H1 (cell line): Measurements from ENCODE around the gene GPR162. TPM values are rescaled to one million over a fixed set of nuclear protein-coding genes. Genes with fewer than 3 reads are reported as not detected.

ENCODE experiments used
- CTCF ChIA-PET: fragments of 300-600 bp; sonication (Branson Sonifier 250); formaldehyde crosslinking; loops from one replicate; lab custom pipeline; 2021; ENCODE audit not compliant: partially characterized antibody; lab: Charles Lee
- POLR2A ChIA-PET: fragments of 300-600 bp; sonication (Branson Sonifier 250); formaldehyde crosslinking; loops from one replicate; lab custom pipeline; 2021; ENCODE audit warnings: inconsistent platforms; ENCODE audit not compliant: partially characterized antibody; lab: Charles Lee
- DNase-seq, 2 experiments: peaks; one replicate each; pipeline versions ENCODE4 v3.0.0 to v3.0.0-alpha.2; 2010 to 2022; ENCODE audit warnings: low spot score in 2 of 2, low read depth in 1 of 2, mixed read lengths in 1 of 2
- FAIRE-seq: peaks from 2 replicates; lab custom pipeline; 2011; peaks lifted over from hg19 to GRCh38; lab: Jason Lieb, UNC
- H2AFZ ChIP-seq: 2 replicates; pipeline ENCODE4 v1.8.1; 2012; ENCODE audit warnings: low read length, inconsistent platforms
- H2AK5ac ChIP-seq: 2 replicates; pipeline ENCODE4 v1.6.1; 2013; ENCODE audit warnings: low read depth, low read length
- H2BK120ac ChIP-seq: replicated peaks from 2 replicates; pipeline ENCODE3; 2013; ENCODE audit warnings: low read depth, low read length, inconsistent platforms
- H2BK12ac ChIP-seq: 2 replicates; pipeline ENCODE4 v1.6.1; 2013; ENCODE audit warnings: low read depth, low read length
- H2BK15ac ChIP-seq: 2 replicates; pipeline ENCODE4 v1.6.1; 2013; ENCODE audit warnings: low read length
- H2BK20ac ChIP-seq: 2 replicates; pipeline ENCODE4 v1.6.1; 2013; ENCODE audit warnings: low read length
- H2BK5ac ChIP-seq: 2 replicates; pipeline ENCODE4 v1.6.1; 2013; ENCODE audit warnings: low read depth, low read length
- H3K14ac ChIP-seq: 2 replicates; pipeline ENCODE4 v1.6.1; 2013; ENCODE audit warnings: inconsistent platforms; ENCODE audit not compliant: insufficient read length
- H3K18ac ChIP-seq: 2 replicates; pipeline ENCODE4 v1.6.1; 2013; ENCODE audit warnings: low read length; ENCODE audit errors: extremely low read depth
- H3K23ac ChIP-seq: 2 replicates; pipeline ENCODE4 v1.6.1; 2013; ENCODE audit warnings: inconsistent platforms; ENCODE audit not compliant: insufficient read length
- H3K23me2 ChIP-seq: 2 replicates; pipeline ENCODE4 v1.6.1; 2013; ENCODE audit warnings: low read depth, low read length
- H3K27ac ChIP-seq: 2 replicates; pipeline ENCODE4 v1.6.1; 2011; ENCODE audit warnings: low read depth, low read length, inconsistent platforms
- H3K27me3 ChIP-seq, 4 experiments: replicated peaks in 1 of 4; 1 replicate in 1 of 4; 2 replicates in 3 of 4; pipeline versions ENCODE4 v1.6.1 to v1.8.1; 2011 to 2013; ENCODE audit warnings: low read length in 3 of 4, mild to moderate bottlenecking in 3 of 4, inconsistent platforms in 2 of 4, mixed read lengths in 2 of 4, moderate library complexity in 1 of 4; ENCODE audit not compliant: control insufficient read depth in 3 of 4, insufficient read depth in 3 of 4; ENCODE audit errors: extremely low read depth in 1 of 4
- H3K36me3 ChIP-seq, 4 experiments: 2 replicates each; pipeline versions ENCODE4 v1.6.1 to v1.8.1; 2011 to 2013; ENCODE audit warnings: mild to moderate bottlenecking in 4 of 4, low read length in 3 of 4, moderate library complexity in 2 of 4, control low read depth in 1 of 4, inconsistent platforms in 1 of 4; ENCODE audit not compliant: insufficient read depth in 4 of 4, control insufficient read depth in 2 of 4
- H3K4ac ChIP-seq: replicated peaks from 2 replicates; pipeline ENCODE3; 2013; ENCODE audit warnings: low read length, low read depth, mixed read lengths, inconsistent platforms; ENCODE audit not compliant: insufficient read length
- H3K4me1 ChIP-seq, 4 experiments: replicated peaks in 1 of 4; 1 replicate in 1 of 4; 2 replicates in 3 of 4; pipeline versions ENCODE4 v1.6.1 to v1.8.1; 2011 to 2013; ENCODE audit warnings: low read length in 3 of 4, inconsistent platforms in 2 of 4, mixed read lengths in 1 of 4; ENCODE audit not compliant: insufficient read depth in 4 of 4, control insufficient read depth in 3 of 4
- H3K4me2 ChIP-seq, 2 experiments: 2 replicates each; pipeline versions ENCODE4 v1.6.1 to v1.8.1; 2011 to 2013; ENCODE audit warnings: low read depth in 2 of 2, low read length in 2 of 2, control low read depth in 1 of 2, inconsistent platforms in 1 of 2, mild to moderate bottlenecking in 1 of 2; ENCODE audit not compliant: insufficient read depth in 1 of 2
- H3K4me3 ChIP-seq, 4 experiments: fragments of 200-600, 300-600 bp in 1 of 4; sonication (generic), shearing (Covaris generic), sonication (Bioruptor Twin) in 1 of 4; 2 replicates each; pipeline versions ENCODE4 v1.5.1 to v1.8.1; 2011 to 2016; ENCODE audit warnings: low read length in 4 of 4, low read depth in 3 of 4, control low read depth in 2 of 4, inconsistent platforms in 2 of 4, mild to moderate bottlenecking in 2 of 4, mixed read lengths in 1 of 4, moderate library complexity in 1 of 4; ENCODE audit not compliant: insufficient read depth in 2 of 4; ENCODE audit errors: extremely low read depth in 1 of 4
- H3K56ac ChIP-seq: replicated peaks from 2 replicates; pipeline ENCODE3; 2013; ENCODE audit warnings: low read depth, mild to moderate bottlenecking, mixed read lengths, low read length, inconsistent platforms; ENCODE audit not compliant: insufficient read length
- H3K79me1 ChIP-seq: 2 replicates; pipeline ENCODE4 v1.6.1; 2013; ENCODE audit warnings: low read depth, low read length, control low read depth
- H3K79me2 ChIP-seq, 2 experiments: 2 replicates each; pipeline versions ENCODE4 v1.6.1 to v1.8.1; 2012 to 2013; ENCODE audit warnings: low read length in 2 of 2, mild to moderate bottlenecking in 2 of 2, inconsistent platforms in 1 of 2; ENCODE audit not compliant: insufficient read depth in 2 of 2, control insufficient read depth in 1 of 2
- H3K9ac ChIP-seq, 4 experiments: replicated peaks in 1 of 4; 1 replicate in 1 of 4; 2 replicates in 3 of 4; pipeline versions ENCODE4 v1.6.1 to v1.8.1; 2011 to 2013; ENCODE audit warnings: low read depth in 3 of 4, low read length in 3 of 4, control low read depth in 2 of 4, mild to moderate bottlenecking in 2 of 4, moderate library complexity in 2 of 4, inconsistent platforms in 1 of 4; ENCODE audit errors: extremely low read depth in 1 of 4
- H3K9me3 ChIP-seq, 2 experiments: 2 replicates each; pipeline versions ENCODE4 v1.6.1 to v1.8.1; 2012 to 2013; ENCODE audit warnings: mild to moderate bottlenecking in 2 of 2, moderate library complexity in 2 of 2, control low read depth in 1 of 2, inconsistent platforms in 1 of 2, low read depth in 1 of 2, low read length in 1 of 2, mixed read lengths in 1 of 2; ENCODE audit not compliant: insufficient read depth in 2 of 2
- H4K20me1 ChIP-seq, 2 experiments: replicated peaks in 1 of 2; 2 replicates each; pipeline versions ENCODE3 to v1.8.1; 2011 to 2013; ENCODE audit warnings: inconsistent platforms in 2 of 2, low read length in 2 of 2, mild to moderate bottlenecking in 1 of 2; ENCODE audit not compliant: insufficient read depth in 2 of 2, control insufficient read depth in 1 of 2
- H4K5ac ChIP-seq: 2 replicates; pipeline ENCODE4 v1.6.1; 2013; ENCODE audit warnings: low read length, low read depth, mixed read lengths, inconsistent platforms; ENCODE audit not compliant: insufficient read length
- H4K8ac ChIP-seq: 2 replicates; pipeline ENCODE4 v1.8.0; 2013; ENCODE audit warnings: mild to moderate bottlenecking, moderate library complexity, low read length, inconsistent platforms; ENCODE audit not compliant: insufficient read depth; ENCODE audit errors: extremely low read depth
- H4K91ac ChIP-seq: replicated peaks from 2 replicates; pipeline ENCODE3; 2013; ENCODE audit warnings: low read length, mixed read lengths, inconsistent platforms; ENCODE audit not compliant: insufficient read length
- CBX5 ChIP-seq: fragments of 300-800, 300-1000 bp; sonication (generic); IDR thresholded peaks from 2 replicates; pipeline ENCODE4 v1.7.1; 2016; ENCODE audit warnings: antibody characterized with exemption, low read length, low read depth
- EGR1 ChIP-seq: IDR thresholded peaks from 2 replicates; pipeline ENCODE4 v1.6.1; 2011; ENCODE audit warnings: low read depth, low read length, borderline replicate concordance
- FOSL1 ChIP-seq: IDR thresholded peaks from 2 replicates; pipeline ENCODE4 v1.6.1; 2011; ENCODE audit warnings: mild to moderate bottlenecking, low read depth, low read length, moderate library complexity; ENCODE audit not compliant: insufficient read depth
- HDAC2 ChIP-seq, 2 experiments: fragments of 300-600 bp in 1 of 2; sonication (generic) in 1 of 2; IDR thresholded peaks; 2 replicates each; pipeline ENCODE4 v1.6.1; 2011 to 2012; ENCODE audit warnings: low read depth in 2 of 2, low read length in 2 of 2, mild to moderate bottlenecking in 2 of 2, moderate library complexity in 2 of 2, borderline replicate concordance in 1 of 2, inconsistent platforms in 1 of 2
- MAX ChIP-seq: IDR thresholded peaks from 2 replicates; pipeline ENCODE4 v1.6.1; 2012; ENCODE audit warnings: inconsistent platforms
- SIRT6 ChIP-seq: IDR thresholded peaks from one replicate; pipeline ENCODE4 v1.7.1; 2012; ENCODE audit warnings: low read length, inconsistent platforms
- SIX5 ChIP-seq: IDR thresholded peaks from 2 replicates; pipeline ENCODE4 v1.6.1; 2011; ENCODE audit warnings: mild to moderate bottlenecking, low read depth, low read length
- TAF7 ChIP-seq: optimal IDR thresholded peaks from 2 replicates; pipeline ENCODE3; 2011; ENCODE audit warnings: low read depth, mild to moderate bottlenecking, inconsistent platforms, low read length, moderate library complexity, borderline replicate concordance
- WGBS, 2 experiments: shearing (Covaris generic) in 1 of 2; methylation state at CpG; one replicate each; pipeline versions ENCODE4 v1.1.6 to v1.1.7; 2013 to 2015; ENCODE audit warnings: low lambda C conversion rate in 2 of 2, mixed read lengths in 2 of 2, inconsistent platforms in 1 of 2, low coverage in 1 of 2, missing lambda C conversion rate in 1 of 2; ENCODE audit not compliant: insufficient replicate concordance in 2 of 2, insufficient coverage in 1 of 2, insufficient read length in 1 of 2; ENCODE audit errors: extremely low coverage in 1 of 2, missing lambda C conversion rate in 1 of 2; 5-methylcytosine and 5-hydroxymethylcytosine counted together
- polyA plus RNA-seq, 7 experiments: library from polyadenylated mRNA; depleted of rRNA in 3 of 7; stranded (reverse) in 5 of 7; unstranded in 2 of 7; fragments of >200 nt in 5 of 7; fragments of 200-250 nt in 2 of 7; gene quantifications; 1 replicate in 5 of 7; 2 replicates in 1 of 7; 4 replicates in 1 of 7; pipeline versions ENCODE4 v1.2.1 to v1.2.3, GENCODE V29; 2011 to 2013; ENCODE audit warnings: missing spikeins in 2 of 7, mixed read lengths in 2 of 7
- total RNA-seq: library from RNA; stranded (reverse); fragmentation: NEBNext Ultra II Directional; extraction: Animal tissue kit (Norgen Biotek cat#: 25700); gene quantifications from 2 replicates; pipeline ENCODE4 v1.2.1, GENCODE V29; 2021

The GPR162 gene
- total and polyA plus RNA-seq, 2 of the 8 experiments (the other 6 are each of a cell fraction or from before 2014, with no cell fraction given): 7.3 to 8.8 TPM

GRCh38 chr12:6854036-6854435 is 32.4 kb downstream of the GPR162 start:
- Histone ChIP-seq H3K4ac (no peak overlapping the region), H3K27me3 (no peaks in the 10 kb centered on the region), H3K23ac (no peak overlapping the region), H4K20me1 (peaks cover 0 to 5% of the 10 kb centered on the region in 2 experiments), H2BK5ac (no peak overlapping the region), H4K5ac (no peak overlapping the region), H4K8ac (no peak overlapping the region), H2AK5ac (no peak overlapping the region), H3K9ac (no peak overlapping the region), H2AFZ (no peak overlapping the region), H3K36me3 (peaks cover 10 to 37% (median 36%) of the 10 kb centered on the region in 4 experiments), H3K79me2 (peaks cover 0 to 29% of the 10 kb centered on the region in 2 experiments; a peak in 2 of 4 replicates), H3K14ac (no peak overlapping the region), H3K4me3 (no peak overlapping the region), H3K79me1 (no peaks in the 10 kb centered on the region; the same call in 1 of the 2 replicates), H3K4me1 (peaks cover 0 to 14% (median 3%) of the 10 kb centered on the region in 4 experiments; a peak in 5 of 7 replicates), H2BK120ac (no peak overlapping the region), H3K4me2 (no peak overlapping the region; a peak in 1 of 4 replicates), H3K23me2 (peaks cover 11% of the 10 kb centered on the region), H3K56ac (no peak overlapping the region), H2BK20ac (no peak overlapping the region), H3K27ac (no peak overlapping the region), H2BK12ac (0 out of 2 replicates have a peak overlapping the region, but pooled peaks have one; percentile 10), H3K18ac (no peak overlapping the region), H2BK15ac (no peak overlapping the region), H4K91ac (no peak overlapping the region), H3K9me3 (no peaks in the 10 kb centered on the region)
- DNase-seq: no peak
- no peak for TF ChIP-seq EGR1
- TF ChIP-seq SIX5: no peak
- TF ChIP-seq FOSL1: no peak
- TF ChIP-seq TAF7: no peak
- TF ChIP-seq MAX: no peak
- TF ChIP-seq CBX5: no peak
- TF ChIP-seq HDAC2 (IDR thresholded peaks at IDR 0.05; ENCODE audit: borderline replicate concordance in 1 of 2, low read depth in 2 of 2, low read length in 2 of 2): no peak
- no peak for TF ChIP-seq SIRT6
- no peak for FAIRE-seq
- ChIA-PET CTCF (interaction anchor here (0.6 to 19.8 kb wide), 8 partner anchors 15 to 273 kb away, joined by 3 to 292 read pairs (median 5); partner anchors contain the start of genes C12orf57, GNB3, MLF2 and P3H3), POLR2A (interaction anchor here (5.7 to 25.7 kb wide), 3 partner anchors 13 to 89 kb away, joined by 29 to 588 read pairs (median 388); partner anchors contain the start of genes C12orf57, GNB3, GPR162 and P3H3)
- 88% methylated on average over 6 of the region's 6 CpGs; no CpG with 5 or more reads in 1 of the 2 experiments for WGBS, 2 experiments
